GM12872 (cell line): ENCODE measurements around the gene TBATA.

Experiments used
- CTCF ChIP-seq: IDR thresholded peaks from 3 replicates; pipeline ENCODE4 v1.5.1; 2011; ENCODE audit warnings: low read depth, mild to moderate bottlenecking, low read length, moderate library complexity; ENCODE audit not compliant: insufficient read depth

Gene TBATA

DNA sequence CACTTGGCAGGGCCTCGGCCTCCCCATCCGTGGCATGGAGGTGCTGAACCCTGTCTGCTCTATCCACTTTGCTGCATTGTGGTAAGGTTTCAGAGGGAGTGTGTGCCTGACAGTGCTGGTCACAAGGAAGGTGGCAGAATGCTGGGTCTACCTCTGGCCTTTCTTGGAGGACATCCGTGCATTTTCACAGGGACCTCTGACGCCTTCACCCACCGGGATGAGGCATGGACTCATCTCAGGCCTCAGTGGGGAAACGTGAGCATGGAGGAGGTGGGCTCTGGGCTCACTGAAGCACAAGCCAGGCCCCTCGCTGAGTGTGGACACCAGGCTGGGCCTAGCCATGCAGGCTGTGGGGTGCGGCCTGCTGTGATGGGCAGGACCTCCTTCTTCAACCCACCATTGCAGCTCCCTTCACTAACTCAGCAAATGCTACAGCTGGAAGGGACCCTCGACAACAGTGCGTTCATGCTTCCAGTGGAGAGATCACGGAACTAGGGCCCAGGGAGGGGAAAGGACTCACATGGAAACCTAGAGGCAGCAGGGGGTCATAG, 8.6 kb downstream of the TBATA start:
- TF ChIP-seq CTCF = no peak

DNA sequence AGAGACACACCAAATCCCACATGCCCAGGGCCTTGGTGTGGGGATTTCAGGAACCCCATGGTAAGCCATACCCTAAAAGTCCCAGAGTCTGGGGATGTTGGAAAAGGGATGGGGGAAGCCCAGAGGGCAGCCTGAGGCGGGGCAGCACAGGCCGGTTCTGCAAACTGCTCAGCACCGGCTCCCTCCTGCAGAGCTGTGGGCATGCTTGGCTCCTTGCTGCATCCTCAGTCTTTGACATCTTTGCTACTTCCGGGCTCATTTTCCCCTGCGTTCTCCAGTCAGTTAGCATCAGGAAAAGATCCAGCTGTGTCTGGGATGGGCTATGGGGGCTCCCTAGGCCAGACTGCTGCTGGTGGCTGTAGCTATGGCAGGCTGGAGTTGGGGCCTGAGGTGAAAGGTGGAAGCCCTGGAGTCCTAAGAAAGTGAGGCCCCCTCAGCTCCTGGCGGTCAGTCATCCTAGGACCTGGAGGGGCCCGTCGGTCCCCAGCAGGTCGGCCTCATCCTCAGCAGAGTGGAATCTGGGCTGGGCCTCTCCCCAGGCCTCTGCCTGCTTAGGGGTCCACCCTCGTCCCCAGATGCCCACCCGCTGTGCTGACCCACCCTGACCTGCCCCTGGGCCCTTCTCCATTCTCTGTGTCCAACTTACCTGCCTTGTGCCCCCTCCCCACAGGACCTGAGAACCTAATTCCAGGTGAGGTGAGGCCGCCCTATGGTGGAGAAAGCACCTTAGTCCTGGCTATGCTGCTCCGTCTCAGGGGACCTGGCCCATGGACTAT, 9.3 kb downstream of the TBATA start:
- TF ChIP-seq CTCF = no peak

DNA sequence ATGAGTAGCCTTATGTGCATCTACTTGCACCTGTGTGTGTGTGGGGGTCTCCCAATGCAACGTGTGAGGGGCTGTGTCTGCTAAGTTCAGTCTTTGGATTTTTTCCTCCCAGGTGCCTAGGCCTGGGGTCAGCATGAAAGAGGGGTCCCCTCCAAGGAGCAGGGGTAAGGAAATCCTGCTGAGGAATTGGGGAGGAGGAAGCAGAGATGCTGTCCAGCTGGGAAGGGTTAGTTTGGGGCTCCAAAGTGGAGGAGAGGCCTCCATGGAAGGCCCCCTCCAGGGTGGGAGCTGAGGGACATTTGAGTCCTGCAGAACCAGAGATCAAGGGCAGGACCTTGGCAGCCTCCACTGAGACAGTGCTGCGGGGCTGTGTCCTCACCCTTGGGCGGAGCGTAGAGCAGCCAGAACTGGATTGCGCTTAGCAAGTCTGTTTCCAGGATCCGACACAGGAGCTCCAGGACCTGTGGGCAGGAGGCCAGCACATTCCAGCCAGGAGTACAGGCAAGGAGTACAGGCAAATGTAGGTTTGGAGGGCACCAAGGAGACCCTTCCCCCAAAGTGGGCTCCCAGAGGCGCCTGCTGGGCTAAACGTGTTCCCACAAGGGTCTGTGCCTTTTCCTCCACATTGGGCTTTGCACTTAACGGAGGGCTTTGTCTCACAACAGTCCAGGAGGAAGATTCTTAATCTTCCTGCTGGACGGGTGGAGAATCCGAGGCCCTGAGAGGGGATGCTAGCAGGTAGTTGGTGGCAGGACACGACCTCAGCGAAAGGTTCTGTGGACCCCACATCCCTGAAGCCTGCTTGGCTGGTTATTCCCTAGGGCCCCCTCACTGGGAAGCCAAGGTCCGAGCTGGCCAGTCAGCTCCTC, 10.1 kb downstream of the TBATA start:
- TF ChIP-seq CTCF = no peak

- TF ChIP-seq CTCF = no peak
These were observed 11.0 kb downstream of the TBATA start for GRCh38 chr10:70773965-70774809.

- TF ChIP-seq CTCF = no peak
These were observed 11.7 kb downstream of the TBATA start for GRCh38 chr10:70773461-70773860.

DNA sequence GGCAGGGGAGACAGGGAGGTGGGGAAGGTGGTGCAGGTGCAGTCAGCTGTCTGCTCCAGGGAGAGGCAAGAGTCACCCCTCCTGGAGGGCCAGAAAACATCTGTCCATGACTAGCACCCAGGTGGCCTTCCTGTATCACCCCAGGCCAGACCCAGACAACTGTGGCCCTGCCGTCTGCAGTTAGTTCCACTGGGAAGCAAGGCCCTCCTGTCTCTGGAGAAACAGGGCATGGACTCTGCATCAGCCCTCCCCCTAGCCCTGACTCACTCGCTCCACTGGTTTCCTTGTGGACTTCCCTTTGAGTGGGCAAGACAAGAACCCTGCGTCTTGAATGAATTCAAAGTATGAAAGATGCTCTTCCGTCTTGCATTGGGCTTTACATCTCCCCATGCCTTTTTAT, 12.6 kb downstream of the TBATA start:
- no peak for TF ChIP-seq CTCF
